T1000 (cell line): ENCODE data around the gene GPD1L.
"Not testable (repeated sequence)": the region's sequence is repeated elsewhere in the genome, so short reads cannot be mapped to it uniquely, and the experiment has no call there.

Experiments
- DNase-seq: peaks from one replicate; lab custom pipeline; 2025; ENCODE audit warnings: mixed read lengths; lab: John Stamatoyannopoulos, UW

Gene GPD1L

DNA sequence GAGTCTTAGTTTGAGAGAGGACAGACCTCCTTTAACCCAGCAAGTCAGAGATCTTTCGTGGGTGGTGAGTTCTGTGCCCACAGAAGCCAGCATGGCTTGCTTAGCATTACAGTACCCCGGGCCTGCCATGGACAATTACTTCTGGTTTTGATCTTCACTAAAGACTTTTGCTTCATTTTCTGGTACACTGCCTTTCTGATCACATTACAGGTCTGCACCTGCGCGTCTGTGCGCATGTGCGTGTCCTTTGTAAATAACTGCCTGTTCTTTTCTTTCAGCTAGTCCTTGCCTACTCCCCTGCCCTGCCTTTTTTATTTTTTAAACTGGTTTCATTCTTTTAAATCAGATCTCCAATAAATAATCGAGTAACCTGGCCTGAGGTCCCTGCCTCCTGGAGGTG is 74.9 kb downstream of the GPD1L start:
- no peak for DNase-seq

DNA sequence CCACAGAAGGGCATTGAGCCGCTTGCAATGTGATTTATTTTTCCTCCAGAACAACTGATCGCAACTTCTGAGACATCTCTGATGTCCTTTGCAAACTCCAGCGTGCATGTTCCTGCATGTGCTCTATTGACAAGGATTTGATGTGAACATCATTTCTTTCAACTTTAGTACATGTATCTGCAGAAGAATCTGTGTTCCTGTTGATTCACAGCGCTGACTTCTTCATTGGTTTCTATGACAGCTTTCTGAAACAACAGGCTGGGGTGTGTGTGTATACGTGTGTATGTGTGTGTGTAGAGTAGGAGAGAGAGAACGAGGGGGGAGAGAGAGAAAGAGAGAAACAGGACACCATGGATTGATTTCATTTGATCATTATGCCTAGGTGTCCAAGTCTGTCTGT is 75.4 kb downstream of the GPD1L start:
- no peak for DNase-seq

DNA sequence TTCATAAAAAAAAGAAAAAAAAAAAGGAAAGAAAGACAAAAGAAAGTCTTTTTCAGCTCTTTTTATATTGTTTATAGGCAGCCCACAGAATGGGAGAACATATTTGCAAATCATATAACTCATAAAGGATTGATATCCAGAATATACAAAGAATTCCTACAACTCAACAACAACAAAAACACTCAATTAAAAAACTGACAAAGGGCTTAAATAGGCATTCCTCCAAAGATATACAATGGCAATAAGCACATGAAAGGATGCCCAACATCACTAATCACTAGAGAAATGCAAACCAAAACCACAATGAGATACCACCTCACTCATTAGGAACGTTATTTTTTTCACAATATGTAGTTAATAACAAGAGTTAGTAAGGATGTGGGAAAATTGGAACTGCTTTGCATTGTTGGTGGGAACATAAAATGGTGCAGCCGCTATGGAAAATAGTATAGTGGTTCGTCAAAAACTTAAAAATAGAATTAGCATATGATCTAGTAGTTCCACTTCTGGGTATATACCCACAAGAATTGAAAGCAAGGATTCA is 77.8 kb downstream of the GPD1L start:
- DNase-seq = no peak

DNA sequence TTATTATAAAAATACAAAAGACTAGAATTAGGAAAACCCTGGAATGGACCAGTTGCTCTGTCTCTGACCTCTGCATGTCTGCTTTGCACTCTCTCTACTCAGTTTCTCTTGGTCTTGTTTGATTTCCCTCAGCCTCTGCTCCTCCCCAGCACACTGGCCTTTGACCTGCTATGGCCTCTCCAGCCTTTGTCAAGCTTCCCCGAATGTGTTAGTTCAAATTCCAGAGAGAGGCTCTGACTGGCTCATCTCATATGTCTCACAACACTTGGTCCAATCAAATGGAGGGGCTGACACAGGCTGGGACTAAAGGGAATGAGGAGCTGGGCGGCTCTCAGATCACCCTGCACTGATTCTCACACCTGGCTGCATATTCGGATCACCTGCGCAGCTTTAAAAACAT is 79.7 kb downstream of the GPD1L start:
- DNase-seq = no peak

DNA sequence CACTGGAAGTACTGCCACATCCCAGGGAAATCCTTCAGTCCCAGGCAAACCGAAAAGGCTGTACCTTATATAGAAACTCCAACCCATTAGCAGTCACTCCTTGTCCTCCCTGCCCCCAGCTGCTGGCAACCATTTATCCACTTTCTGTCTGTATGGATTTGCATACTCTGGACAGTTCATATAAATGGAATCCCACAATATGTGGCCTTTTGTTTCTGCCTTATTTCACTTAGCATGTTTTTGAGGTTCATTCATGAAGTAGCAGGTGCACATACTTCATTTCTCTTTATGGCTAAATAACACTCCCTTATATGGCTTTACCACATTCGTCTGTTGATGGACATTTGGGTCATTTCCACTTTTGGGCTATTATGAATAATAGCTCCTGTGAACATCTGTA is 80.5 kb downstream of the GPD1L start:
- no peak for DNase-seq

DNA sequence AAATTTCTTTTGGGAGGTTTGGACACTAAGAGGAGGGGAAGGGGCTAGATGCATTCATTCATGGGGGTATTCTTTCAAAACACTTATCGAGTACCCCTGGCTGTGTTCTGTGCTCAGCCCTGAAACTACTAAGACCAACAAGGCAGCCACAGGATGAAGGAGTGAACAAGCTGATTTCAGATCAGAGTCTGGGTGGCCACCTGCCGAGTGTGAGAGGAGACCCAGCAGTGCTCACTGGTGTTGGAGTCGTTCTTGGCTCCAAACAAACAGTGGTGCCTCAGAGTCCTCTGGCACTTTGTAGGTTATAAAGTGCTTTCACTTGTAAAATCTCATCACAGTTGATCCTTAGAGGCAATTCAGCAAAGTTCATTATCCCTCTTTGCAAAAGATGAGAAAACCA is 83.3 kb downstream of the GPD1L start:
- no peak for DNase-seq

DNA sequence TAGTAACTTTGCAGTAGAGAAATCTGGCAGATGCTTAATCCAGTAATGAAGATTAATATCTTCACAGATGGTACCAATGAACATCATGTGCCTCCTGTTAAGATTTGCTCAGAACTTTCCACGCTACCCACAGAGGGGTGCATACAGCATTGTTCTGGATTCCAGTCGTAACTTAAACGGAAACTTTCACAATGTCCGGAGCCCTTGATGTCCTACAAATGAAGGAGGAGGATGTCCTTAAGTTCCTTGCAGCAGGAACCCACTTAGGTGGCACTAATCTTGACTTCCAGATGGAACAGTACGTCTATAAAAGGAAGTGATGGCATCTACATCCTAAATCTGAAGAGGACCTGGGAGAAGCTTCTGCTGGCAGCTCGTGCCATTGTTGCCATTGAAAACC is 84.1 kb downstream of the GPD1L start:
- not testable (repeated sequence) for DNase-seq

DNA sequence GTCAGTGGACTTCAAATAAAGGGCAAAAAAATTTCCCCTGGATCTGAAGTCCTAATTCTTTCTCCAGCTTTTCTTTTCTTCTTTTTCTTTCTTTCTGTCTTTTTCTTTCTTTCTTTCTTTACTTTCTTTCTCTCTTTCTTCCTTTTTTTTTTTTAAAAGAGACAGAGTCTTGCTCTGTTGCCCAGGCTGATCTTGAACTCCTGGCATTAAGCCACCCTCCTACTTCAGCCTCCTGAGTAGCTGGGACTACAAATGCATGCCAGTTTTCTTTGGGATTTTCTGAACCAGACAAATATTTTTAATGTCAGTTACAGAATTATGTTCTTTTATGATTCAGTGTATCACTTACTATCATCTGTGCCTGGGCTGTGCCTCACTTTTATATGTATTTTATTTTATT is 86.7 kb downstream of the GPD1L start:
- DNase-seq = no peak

DNA sequence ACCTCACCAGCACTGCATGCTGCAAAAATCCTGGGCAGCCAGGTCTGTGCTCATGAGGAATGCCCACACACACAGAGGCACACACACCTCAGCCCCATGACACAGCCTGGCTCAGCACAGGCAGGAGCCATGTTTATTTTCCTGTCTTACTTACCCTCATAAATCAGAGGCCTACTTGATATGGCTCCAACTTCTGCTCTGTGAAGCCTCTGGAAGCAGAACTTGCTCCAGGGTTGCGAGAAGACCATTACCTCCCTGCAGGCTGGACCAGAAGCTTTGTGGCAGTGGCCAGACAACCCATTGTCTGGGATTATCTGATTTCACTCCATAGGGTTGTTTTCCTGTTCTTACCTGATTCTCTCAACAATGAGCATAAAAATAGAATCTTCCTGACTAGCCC is 88.2 kb downstream of the GPD1L start:
- no peak for DNase-seq

DNA sequence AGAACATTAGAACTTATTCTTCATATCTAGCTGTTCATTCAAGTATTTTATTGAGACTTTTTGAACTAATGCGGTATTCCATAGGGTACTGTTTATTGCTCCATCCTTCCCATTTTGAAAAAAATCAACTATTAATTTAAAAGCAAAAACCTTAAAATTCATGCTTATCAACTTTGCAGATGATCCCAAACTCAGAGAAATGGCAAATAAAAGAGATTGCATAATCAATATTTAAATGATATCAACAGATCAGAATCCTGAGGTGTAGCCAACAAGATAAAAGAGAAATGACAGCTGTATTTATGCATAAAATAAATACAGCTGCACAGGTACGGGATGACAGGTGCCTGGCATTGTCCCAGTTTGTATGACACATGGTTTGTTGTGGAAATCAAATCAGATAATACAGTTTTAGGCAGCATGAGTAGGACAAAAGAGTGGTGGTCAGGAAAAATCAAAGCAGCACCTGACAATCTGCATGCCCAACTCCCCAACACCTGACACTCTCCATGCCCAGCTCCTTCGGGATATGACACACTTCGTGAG is 89.6 kb downstream of the GPD1L start:
- no peak for DNase-seq

DNA sequence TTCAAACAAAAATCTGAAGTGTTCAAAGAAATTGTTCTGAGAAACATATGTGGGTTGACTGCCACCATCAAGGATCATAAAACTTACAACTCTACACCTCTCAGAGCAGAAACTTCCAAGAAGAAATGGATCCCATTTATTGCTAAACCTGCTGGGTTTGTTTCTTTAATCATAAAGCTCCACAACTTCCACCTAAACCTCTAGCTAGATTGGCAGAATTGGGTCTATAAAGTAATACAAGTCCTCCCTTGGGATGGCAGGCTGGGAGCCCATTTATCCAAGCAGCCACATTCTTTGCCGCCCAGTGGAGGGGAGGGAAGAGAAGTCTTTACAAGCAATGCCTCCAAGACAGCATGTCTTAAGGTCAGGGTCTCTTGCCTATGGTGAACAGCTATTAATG is 91.6 kb downstream of the GPD1L start:
- no peak for DNase-seq

DNA sequence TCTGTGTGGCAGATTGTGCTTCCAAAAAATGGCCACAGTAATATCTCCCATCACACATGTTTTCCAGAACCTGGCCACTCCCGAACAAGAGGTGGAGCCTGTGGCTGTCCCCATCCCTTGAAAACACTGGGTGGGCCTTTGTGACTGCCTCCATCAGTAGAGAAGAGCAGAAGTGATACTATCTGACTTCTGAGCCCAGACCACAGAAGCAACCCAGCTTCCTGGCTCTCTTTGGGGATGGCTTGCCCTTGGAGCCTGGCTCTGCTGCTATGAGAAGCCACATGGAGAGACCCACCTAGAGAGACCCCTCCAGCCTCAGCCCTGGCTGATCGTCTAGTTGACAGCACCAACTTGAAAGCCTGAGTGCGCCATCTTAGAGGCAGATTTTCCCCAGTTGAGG is 92.3 kb downstream of the GPD1L start:
- no peak for DNase-seq

DNA sequence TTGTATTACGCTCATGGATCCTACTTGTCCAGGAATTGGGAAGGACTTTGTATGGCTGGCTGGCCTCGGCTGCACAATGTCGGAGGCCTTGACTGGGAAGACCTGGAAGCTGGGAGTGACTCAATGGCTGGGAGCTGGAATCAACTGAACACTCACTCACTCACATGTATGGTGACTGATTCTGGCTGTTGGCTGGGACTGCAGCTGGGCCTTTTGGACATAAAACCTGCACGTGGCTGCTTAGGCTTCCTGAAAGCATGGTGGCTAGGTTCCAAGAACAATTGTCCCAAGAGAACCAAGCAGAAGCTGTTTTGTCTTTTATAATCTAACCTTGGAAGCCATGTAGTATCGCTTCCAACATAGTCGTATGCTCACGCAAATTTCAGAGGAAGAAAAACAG is 94.1 kb downstream of the GPD1L start:
- DNase-seq = no peak

DNA sequence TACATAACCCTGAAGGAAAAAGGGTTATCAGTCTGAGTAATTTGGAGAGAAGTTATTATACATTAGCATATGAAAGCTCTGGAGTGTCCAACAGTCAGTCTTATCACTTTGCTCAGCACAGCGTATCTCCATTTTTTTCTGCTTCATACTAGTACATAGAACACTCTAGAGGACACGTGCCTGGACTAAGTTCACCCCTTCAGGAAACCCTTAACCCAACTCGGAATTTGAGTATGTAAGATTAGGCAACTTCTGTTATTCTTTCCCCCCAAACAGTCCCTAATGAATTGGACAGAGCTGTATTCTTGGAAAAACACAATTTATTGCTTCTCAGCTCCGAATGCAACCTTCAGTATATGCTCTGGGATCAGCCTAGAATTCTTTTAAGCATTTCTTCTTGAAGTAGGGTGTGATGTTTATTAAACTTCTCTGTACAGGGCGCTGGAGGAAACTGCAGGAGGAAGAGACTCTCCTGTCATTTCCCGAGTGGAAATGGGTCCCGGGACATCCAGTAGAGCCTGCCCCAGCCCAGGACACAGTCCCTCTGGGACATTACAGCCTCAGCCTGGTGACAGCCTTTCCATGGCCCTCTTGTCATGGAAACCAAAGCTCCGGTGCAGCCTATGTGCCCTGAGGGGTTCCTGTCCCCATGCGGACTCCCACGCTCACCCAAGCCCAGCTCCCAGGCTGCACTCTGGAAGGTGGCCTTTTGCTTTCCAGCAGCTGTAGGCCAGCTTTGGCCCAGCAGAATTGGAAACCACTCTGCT is 94.8 kb downstream of the GPD1L start:
- DNase-seq = no peak

DNA sequence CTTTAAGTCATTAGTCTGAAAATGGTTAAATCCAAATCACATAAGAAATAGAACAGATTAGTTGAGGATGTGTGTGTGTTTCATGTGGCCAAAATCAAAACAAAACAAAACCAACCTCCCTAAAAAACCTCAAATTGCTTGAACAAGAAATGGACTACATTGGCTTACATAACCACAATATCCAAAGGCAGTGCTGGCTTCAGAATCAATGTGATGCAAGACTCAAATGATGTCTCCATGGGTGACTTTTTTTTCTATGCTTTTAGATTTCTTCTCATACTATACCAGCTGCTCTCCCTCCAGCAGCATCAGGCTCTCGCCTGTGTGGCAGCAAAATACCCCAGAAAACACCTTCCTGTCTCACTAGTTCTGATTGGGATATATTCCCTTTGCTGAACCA is 96.1 kb downstream of the GPD1L start:
- DNase-seq = no peak

DNA sequence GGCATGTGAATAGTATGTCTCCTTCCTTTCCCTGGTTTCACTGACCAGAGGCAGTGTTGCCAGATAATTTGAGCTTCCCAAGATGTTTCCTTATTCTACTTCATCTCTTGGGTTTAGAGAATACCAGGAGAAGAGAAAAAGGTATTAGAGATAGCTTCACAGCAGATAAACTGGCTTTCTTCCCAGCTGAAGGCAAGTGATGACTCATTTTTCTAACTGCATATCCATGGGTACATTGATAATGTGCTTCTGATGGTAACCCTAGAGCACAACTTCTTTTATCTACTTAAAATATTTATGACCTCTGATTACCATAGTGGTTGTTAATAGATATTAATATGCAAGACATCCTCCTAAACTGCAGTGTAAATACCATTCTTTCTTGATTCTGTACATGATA is 97.4 kb downstream of the GPD1L start:
- DNase-seq = no peak

DNA sequence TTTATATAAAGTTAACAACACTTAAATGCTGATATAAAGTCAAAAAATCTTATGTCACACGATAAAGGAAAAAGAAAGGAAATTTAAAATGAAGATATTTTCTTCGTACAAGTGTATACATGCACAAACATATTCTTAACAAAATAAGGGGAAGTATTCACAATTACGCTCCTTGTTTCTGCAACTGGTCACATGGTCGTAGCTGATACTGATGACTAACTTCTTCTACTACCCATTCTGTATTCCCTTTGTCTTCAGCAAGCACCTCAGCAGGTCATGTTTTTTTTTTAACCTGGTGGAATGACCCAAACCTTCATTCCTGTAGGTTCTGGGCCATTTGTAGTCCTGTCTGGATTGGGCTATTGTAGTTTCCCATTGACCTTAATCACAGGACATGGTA is 102.0 kb downstream of the GPD1L start:
- no peak for DNase-seq

DNA sequence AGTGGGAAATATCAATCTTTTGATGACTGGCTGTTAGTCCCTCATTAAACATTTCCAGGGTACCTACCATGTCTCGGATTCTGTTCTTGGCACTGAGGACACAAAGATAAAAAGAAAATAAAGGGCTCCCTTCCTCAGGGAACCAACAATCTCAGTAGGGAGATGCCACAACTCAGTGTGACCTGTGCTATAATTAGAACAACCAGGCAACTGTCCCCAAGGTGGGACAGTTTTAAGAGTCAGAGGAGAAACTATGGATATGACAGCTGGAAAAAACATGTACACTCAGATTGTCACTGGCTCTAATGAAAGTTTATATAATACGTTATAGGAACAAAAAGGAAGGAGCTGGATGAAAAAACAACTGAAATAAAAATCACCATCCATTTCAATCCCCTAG is 108.8 kb downstream of the GPD1L start:
- DNase-seq = no peak

DNA sequence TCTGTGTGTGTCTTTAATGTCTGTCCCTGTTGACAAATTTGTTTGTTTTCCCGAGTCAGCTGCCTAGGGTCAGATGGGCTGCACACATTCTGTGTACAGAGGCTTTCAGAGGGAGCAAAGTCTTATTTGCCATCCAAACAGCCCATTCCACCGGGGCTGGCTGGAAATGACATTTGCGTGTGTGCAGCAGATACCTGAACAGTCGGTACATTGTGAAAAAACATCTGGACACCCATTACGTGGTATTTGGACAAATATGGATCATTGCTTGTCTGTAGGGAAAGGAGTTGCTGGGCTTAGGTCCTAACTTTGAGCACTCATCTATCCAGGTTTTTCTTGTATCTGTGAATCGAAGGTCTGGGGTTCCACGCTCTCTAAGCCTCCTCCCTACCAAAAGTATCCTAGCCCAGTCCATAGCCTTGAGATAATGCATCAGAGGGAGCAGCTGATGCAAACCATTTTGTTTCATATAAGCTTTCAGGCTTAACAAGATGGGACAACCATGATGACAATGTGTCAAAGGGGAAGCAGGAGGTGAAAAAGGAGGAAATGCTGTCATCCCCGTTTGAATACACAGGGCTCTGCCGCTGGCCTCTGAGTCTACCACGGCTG is 109.9 kb downstream of the GPD1L start:
- DNase-seq = no peak

DNA sequence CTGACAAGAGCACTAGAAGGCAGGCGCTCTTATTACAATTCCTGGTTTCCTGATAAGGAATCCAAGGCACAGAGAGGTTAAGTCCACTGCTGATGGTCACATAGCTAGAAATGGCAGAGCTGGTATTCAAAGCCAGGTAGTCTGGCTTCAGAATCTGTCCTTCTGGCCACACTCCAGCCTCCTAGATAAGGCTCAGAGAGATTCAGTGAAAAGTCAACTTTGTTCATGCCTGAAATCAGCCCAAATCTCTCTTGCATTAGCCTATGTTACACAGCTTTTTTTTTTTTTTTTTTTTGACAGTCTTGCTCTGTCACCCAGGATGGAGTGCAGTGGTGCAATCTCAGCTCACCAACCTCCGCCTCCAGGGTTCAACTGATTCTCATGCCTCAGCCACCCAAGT is 110.9 kb downstream of the GPD1L start:
- no peak for DNase-seq
